Muscle layer of duodenum (tissue), 2 donors: Measurements from ENCODE around the gene CDR2.

Experiments used
- H3K27ac ChIP-seq: one replicate; pipeline ENCODE4 v1.7.0; 2013; ENCODE audit warnings: mild to moderate bottlenecking, low read length
- H3K27me3 ChIP-seq: one replicate; pipeline ENCODE4 v1.7.0; 2013; ENCODE audit warnings: low read depth, mild to moderate bottlenecking, control low read depth, low read length
- H3K36me3 ChIP-seq, 2 donors: one replicate each; pipeline ENCODE4 v1.7.0; 2013; ENCODE audit warnings: low read length in 2 of 2, control low read depth in 1 of 2, mild to moderate bottlenecking in 1 of 2; ENCODE audit not compliant: insufficient read depth in 2 of 2, control insufficient read depth in 1 of 2
- H3K4me1 ChIP-seq, 2 donors: one replicate each; pipeline ENCODE4 v1.7.0; 2013; ENCODE audit warnings: low read length in 2 of 2, mild to moderate bottlenecking in 2 of 2, control low read depth in 1 of 2, moderate library complexity in 1 of 2; ENCODE audit not compliant: insufficient read depth in 2 of 2, control insufficient read depth in 1 of 2
- H3K4me3 ChIP-seq, 2 donors: one replicate each; pipeline ENCODE4 v1.7.0; 2013; ENCODE audit warnings: low read length in 2 of 2, low read depth in 1 of 2, mild to moderate bottlenecking in 1 of 2
- H3K9me3 ChIP-seq, 2 donors: one replicate each; pipeline ENCODE4 v1.7.0; 2013; ENCODE audit warnings: low read length in 2 of 2, control low read depth in 1 of 2, mild to moderate bottlenecking in 1 of 2; ENCODE audit not compliant: control insufficient read depth in 1 of 2
- donor health status: healthy.

The CDR2 gene

DNA sequence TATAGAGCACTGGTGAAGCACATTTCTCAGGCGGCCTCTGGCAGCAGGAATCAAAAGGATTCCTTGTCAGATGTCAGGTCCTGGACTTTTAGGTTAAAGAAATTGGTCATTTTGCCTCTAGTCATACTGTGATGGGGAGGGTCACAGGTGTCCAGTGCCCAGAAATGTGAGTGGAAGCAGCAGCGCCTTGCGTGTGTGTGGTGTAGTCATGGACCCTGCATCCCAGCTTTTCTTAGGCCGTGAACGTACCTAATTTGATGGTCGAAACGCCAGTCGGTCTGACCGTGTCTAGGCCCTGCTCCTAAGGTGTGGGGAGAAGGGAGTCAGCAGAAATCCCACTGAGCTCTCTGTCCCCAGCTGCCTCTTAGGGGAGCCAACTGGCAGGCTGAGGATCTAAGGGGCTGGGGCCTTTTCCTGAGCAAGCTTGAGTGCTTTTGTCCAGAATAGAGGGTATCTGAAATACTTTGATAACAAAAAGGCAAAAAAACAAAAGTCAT lies 45.2 kb downstream of the CDR2 start:
- H3K36me3 ChIP-seq: peaks cover 55 to 67% of the 10 kb centered on the region in 2 donors

GRCh38 chr16:22328081-22328725 lies 46.2 kb downstream of the CDR2 start:
- H3K27me3 ChIP-seq: no peaks in the 10 kb centered on the region
- no peak overlapping the region for H3K27ac ChIP-seq
- peaks cover 47 to 62% of the 10 kb centered on the region in 2 donors for H3K36me3 ChIP-seq
- H3K4me3 ChIP-seq: no peak overlapping the region
- H3K9me3 ChIP-seq: no peaks in the 10 kb centered on the region
- H3K4me1 ChIP-seq: no peaks in the 10 kb centered on the region

More for the DNA sequence above, 45.2 kb downstream of the CDR2 start:
- no peaks in the 10 kb centered on the region for H3K27me3 ChIP-seq
- H3K4me1 ChIP-seq: no peaks in the 10 kb centered on the region
- H3K9me3 ChIP-seq: no peaks in the 10 kb centered on the region
- no peak overlapping the region for H3K27ac ChIP-seq
- no peak overlapping the region for H3K4me3 ChIP-seq

- Histone ChIP-seq H3K4me3 (no peak overlapping the region), H3K27ac (no peak overlapping the region), H3K27me3 (no peaks in the 10 kb centered on the region), H3K9me3 (no peaks in the 10 kb centered on the region), H3K36me3 (peaks cover 44 to 64% of the 10 kb centered on the region in 2 donors), H3K4me1 (no peaks in the 10 kb centered on the region)
Observed at GRCh38 chr16:22327446-22327775, 47.0 kb downstream of the CDR2 start.

DNA sequence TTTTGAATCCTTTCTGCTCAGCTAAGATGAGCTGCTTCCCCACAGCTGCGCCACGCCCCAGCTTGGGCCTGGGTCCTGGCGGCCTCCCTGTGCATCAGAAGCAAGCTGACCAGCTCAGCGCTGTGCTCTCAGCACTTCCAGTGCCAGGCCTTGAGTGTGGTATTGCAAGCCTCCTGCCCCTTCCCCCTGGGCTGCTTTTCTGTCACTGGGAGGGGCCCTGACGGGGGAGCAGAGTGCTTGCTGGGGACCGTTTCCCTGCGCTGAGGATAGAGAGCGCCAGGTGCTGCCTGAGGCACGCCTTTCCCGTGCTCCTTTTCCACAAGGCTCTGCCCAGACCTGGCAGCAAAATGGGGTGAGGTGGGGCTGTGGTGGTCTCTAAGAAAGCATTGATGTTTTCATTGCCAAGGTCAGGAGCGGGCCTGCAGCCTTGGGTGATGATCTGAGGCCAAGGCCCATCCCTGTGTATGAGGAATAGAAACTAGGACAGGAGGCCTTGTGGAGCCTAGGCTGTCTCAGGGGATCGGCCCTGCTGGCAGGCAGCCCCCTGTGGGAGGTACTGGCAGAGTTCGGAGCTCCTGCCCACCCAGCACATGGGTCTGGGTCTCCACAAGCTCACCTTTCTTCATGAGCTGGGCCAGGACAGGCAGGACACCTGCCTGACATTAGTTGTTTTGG lies 47.5 kb downstream of the CDR2 start:
- Histone ChIP-seq H3K36me3 (peaks cover 39 to 65% of the 10 kb centered on the region in 2 donors), H3K27me3 (no peaks in the 10 kb centered on the region), H3K27ac (no peak overlapping the region), H3K9me3 (no peaks in the 10 kb centered on the region), H3K4me1 (no peaks in the 10 kb centered on the region), H3K4me3 (no peak overlapping the region)

DNA sequence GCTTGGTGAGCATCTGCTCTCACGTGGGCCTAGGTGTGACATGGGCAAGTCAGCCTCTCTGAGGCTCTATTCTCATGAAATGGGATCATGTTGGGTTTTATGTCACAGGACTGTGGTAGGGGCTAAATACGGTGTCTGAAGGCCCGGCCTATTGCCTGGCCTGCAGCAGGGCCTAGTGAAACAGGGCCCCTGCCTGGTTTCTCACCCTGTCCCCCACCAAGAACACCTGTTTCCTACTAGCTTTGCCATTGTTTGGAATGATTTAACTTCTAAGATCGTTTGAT lies 48.1 kb downstream of the CDR2 start:
- no peak overlapping the region for H3K27ac ChIP-seq
- H3K27me3 ChIP-seq: no peaks in the 10 kb centered on the region
- peaks cover 33 to 67% of the 10 kb centered on the region in 2 donors for H3K36me3 ChIP-seq
- no peak overlapping the region for H3K4me3 ChIP-seq
- H3K4me1 ChIP-seq: peaks cover 0 to 5% of the 10 kb centered on the region in 2 donors
- H3K9me3 ChIP-seq: no peaks in the 10 kb centered on the region

GRCh38 chr16:22325598-22326368 lies 48.6 kb downstream of the CDR2 start:
- no peak overlapping the region for H3K4me3 ChIP-seq
- H3K4me1 ChIP-seq: peaks cover 0 to 5% of the 10 kb centered on the region in 2 donors
- no peaks in the 10 kb centered on the region for H3K9me3 ChIP-seq
- no peak overlapping the region for H3K27ac ChIP-seq
- no peaks in the 10 kb centered on the region for H3K27me3 ChIP-seq
- H3K36me3 ChIP-seq: peaks cover 33 to 70% of the 10 kb centered on the region in 2 donors

- H3K27me3 ChIP-seq: no peaks in the 10 kb centered on the region
- H3K9me3 ChIP-seq: no peaks in the 10 kb centered on the region
- no peak overlapping the region for H3K4me3 ChIP-seq
- no peak overlapping the region for H3K27ac ChIP-seq
- peaks cover 0 to 5% of the 10 kb centered on the region in 2 donors for H3K4me1 ChIP-seq
- peaks cover 33 to 78% of the 10 kb centered on the region in 2 donors for H3K36me3 ChIP-seq
Observed at GRCh38 chr16:22324787-22325597, 49.4 kb downstream of the CDR2 start.

- Histone ChIP-seq H3K27me3 (no peaks in the 10 kb centered on the region), H3K4me1 (peaks cover 0 to 5% of the 10 kb centered on the region in 2 donors), H3K4me3 (no peak overlapping the region), H3K36me3 (peaks cover 32 to 78% of the 10 kb centered on the region in 2 donors), H3K9me3 (no peaks in the 10 kb centered on the region), H3K27ac (no peak overlapping the region)
Observed at GRCh38 chr16:22323959-22324786, 50.2 kb downstream of the CDR2 start.

DNA sequence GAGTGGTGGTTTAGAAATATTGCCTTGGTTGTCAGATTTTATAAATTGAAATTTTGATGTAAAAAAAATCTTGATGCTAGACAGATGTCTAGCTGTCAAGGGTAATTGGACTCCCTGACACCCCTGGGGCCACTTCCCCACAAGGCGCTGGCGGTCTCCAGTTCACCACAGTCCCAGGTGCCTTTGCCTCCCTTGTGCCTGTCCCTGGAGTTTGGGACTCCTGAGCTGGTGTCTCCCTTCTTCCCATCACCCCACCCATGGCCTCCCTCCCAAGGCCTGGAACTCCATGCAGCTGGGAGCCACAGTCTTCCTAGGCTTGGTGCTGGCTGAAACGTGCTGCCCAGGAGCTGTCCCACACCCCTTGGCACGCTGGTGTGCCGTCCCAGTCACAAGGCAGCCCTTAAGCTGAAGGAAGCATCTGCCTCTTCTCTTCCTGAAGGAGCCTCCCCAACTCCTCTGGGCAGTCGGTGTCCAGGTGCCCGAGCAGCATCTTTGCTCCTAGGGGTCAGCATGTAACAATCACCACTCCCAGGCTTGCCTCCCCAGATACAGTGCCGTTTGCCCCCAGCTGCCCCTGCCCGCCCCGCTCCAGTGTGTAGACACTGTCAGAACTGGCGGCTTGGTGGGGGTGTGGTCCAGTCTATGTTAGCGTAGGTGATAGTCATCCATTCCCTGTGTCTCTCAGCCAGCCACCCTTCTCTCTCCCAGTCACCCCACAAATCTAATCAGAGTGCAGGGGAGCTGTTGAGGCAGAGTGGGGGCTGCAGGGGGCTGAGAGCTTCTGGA lies 51.1 kb downstream of the CDR2 start:
- H3K4me3 ChIP-seq: no peak overlapping the region

GRCh38 chr16:22322741-22323140 lies 51.7 kb downstream of the CDR2 start:
- Histone ChIP-seq H3K4me3 (no peak overlapping the region), H3K27ac (no peak overlapping the region), H3K36me3 (peaks cover 24 to 72% of the 10 kb centered on the region in 2 donors), H3K4me1 (peaks cover 0 to 5% of the 10 kb centered on the region in 2 donors), H3K9me3 (no peaks in the 10 kb centered on the region), H3K27me3 (no peaks in the 10 kb centered on the region)

More for the DNA sequence above, 51.1 kb downstream of the CDR2 start:
- H3K9me3 ChIP-seq: no peaks in the 10 kb centered on the region
- H3K27ac ChIP-seq: no peak overlapping the region
- H3K27me3 ChIP-seq: no peaks in the 10 kb centered on the region
- peaks cover 28 to 74% of the 10 kb centered on the region in 2 donors for H3K36me3 ChIP-seq
- peaks cover 0 to 5% of the 10 kb centered on the region in 2 donors for H3K4me1 ChIP-seq
